HG03175 (cell line): ENCODE data around the gene NAA10.

ENCODE experiments used
- ATAC-seq: cut with Tn5 transposase; IDR thresholded peaks from one replicate; pipeline ENCODE4 v1.9.1; 2021; ENCODE audit warnings: mild to moderate bottlenecking, moderate library complexity; ENCODE audit not compliant: unreplicated experiment

The NAA10 gene

DNA sequence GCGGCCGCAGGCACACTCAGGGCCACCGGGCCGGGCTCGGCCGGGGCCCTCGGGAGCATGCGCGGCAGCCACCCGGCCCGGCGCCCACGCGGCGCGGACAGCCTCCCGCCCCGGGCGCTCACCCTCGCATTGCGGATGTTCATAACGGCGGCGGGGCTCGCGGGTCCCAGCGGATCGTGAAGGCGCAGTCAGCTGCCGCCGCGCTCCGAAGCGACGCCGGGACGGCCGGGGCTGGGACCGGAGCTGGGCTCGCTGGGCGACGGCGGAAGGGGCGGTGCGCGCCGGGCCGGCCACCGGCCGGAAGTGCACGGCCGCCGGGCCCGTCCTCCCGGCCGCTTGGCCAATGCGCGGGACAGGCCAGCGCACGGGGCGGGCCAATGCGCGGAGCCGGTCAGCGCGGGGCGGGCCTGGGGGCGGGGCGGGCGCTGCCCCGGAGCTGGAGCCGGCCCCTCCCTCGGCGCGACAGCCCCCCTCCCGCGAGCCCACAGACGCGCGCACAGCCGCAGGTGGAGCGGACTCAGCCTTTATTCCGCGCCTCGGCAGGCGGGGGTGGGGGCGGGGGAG, at the start of gene NAA10:
Gene NAA10 (minus strand): TSS at position 276 of the 564 bp plus-strand sequence. CDS start 133 bp downstream, at position 143.
- peak; percentile 87 for ATAC-seq

DNA sequence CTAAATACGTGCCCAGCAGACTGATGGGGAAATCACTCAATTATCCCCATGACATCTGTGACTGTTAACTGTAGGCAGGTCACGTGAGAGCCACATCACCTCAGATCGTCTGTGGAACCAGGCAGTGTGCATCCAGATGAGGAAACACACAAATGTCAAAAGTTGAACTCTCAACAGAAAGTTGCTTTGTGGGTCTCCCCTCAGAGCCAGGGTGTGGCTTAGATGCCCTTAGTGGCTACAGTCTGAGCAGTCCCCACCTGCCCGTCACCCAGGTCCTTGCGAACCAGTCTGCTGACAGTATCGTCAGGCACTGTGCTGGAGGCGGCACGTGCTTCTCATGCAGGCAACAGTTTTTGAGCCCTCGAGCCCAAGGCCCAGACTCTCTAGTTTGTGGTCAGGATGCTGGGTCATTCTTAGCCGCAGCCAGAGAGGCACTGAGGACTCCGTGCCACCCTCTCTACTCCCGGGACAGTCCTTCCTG, 48.5 kb upstream of the NAA10 start:
- ATAC-seq = no peak

DNA sequence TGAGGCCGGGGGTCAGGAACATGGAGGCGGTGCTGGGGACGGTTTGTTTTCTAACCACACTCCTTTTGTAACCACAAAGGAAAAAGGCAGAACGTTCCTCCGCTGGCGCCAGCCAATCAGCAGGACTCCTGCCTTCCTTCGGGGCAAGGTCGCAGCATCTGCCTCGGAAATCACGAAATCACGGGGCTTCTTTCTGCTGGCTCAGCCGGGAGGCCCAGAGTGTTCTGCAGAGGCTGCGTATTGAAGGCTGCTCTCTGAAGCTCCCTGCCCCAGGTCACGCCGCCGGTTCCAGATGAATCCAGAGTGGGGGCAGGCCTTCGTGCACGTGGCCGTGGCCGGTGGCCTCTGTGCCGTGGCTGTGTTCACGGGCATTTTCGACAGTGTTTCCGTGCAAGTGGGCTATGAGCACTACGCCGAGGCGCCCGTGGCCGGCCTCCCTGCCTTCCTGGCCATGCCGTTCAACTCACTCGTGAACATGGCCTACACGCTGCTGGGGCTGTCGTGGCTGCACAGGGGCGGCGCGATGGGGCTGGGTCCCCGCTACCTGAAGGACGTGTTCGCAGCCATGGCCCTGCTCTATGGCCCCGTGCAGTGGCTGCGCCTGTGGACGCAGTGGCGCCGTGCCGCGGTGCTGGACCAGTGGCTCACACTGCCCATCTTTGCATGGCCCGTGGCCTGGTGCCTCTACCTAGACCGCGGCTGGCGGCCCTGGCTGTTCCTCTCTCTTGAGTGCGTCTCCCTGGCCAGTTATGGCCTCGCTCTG, 47.1 kb upstream of the NAA10 start:
- ATAC-seq = no peak

DNA sequence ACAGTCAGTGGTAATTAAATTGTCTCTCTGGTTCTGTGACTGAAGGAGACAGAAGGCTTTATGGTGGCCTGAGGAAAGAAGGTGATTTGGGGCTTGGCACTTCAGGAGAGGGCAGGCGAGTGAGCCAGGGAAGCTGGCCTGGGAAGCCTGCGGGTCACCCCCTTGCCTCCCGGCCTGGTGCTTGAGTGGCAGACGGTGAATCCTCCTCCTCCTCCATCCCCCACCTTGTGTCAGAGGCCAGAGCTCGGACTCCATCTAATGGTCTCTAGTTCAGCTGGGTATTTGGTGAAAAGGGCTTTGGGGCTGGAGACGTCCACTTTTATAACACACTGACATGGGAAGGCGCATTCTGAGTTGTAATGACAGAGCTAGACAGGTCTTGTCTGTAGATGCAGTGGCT, 46.4 kb upstream of the NAA10 start:
- no peak for ATAC-seq

DNA sequence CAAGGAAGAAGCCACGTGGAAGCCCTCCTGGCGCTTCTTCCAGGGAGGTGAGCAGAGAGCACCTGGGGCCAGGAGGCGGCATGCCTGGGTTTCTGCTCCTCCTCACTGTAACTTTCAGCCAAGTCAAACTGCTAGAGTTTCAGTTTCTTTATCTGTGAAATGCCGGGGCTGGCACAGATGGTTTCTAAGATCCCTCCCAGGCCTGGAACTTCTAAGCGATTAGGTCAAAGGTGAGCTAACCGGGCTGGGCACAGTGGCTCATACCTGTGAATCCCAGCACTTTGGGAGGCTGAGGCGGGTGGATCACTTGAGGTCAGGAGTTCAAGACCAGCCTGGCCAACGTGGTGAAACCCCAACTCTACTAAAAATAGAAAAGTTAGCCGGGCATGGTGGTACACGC, 45.6 kb upstream of the NAA10 start:
- ATAC-seq = peak; percentile 68

DNA sequence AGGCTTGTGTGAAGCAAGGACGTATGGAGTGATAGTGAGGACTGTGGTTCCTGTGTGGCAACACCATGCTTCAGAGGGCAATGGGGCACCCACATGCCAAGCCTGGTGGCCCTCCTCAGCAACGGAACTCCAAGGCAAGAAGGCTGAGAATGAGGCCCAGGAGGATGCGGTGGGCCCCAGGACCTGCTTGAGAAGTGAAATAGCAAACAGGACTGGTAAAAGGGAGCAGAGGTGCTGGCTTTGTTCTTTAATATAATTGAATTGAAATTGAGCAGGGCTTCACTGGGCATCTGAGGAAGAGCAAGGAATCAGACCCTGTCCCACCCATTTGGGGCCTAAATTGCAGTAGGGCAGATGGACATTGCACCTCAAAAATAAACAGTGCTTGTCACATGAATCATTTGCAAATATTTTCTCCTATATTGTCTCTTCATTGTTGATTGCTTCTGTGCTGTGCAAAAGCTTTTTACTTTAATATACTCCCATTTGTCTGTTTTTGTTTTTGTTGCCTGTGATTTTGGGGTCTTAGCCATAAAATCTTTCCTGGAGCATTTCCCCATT, 40.0 kb upstream of the NAA10 start:
- ATAC-seq = no peak

DNA sequence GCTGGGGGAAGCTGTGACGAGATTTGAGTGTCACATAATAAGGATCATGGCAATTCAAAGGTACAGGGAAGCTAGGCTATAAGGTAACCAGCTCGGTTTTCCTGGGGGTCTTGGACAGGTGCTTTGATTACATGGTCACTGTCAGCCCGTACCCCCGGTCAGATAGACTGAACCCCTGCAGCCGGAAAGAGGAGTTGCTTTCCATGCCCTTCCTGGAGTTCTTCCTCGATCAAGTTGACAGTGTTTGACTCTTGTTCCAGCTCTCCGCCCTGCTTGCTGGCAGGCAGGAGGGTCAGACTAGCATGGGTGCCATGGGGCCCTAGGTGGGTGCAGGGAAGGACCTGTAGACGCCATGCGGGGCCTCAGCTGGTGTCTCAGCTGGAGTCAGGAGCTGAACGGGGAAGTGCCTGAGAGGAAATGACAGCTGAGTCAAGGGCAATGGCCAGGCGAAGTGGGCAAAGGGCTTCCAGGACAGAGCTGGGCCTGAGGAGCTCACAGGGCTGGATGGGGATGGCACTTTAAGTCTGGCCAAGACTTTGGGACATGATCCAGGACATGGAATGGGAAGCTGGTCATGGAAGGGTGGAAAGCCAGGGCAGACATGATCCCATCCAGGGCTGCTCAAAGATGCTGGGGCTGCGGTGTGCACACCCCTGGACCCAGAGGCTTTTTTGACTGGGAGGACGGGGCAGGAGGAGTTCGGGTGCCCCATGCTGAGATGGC, 39.3 kb upstream of the NAA10 start:
- no peak for ATAC-seq

DNA sequence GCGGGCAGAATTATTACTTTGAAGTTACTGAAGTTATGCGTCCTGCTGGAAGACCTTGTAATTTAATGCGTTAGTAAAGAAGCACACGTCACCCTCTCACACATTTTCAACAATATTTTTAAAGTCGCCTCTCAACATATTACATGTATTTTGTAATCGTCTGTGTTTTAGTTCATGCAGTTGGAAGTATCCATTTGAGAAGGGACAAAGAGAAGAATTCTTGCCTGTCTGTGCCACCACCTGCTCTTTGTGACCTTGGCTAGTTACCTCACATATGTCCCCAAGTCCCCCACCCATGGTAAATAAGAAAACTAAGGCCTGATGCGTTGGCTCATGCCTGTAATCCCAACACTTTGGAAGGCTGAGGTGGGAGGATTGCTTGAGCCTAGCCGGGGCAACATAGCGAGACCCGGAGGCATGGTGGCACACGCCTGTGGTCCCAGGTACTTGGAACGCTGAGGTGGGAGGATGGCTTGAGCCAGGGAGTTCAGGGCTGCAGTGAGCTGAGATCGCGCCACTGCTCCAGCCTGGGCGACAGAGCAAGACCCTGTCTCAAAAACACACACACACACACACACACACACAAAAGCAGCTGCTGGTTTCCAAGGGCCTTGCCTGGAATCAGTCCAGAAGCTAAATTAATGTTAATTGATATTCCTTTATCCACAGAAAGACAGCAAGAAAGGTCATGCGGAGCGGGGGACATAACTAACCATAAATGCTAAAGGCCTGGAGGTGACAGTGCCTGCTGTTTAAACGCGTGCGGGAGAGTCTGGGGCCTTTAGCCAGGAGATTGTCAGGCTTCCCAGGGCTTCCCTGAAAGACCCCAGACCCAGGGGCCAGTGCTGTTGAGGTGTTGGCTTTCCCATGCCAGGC, 38.5 kb upstream of the NAA10 start:
- no peak for ATAC-seq

DNA sequence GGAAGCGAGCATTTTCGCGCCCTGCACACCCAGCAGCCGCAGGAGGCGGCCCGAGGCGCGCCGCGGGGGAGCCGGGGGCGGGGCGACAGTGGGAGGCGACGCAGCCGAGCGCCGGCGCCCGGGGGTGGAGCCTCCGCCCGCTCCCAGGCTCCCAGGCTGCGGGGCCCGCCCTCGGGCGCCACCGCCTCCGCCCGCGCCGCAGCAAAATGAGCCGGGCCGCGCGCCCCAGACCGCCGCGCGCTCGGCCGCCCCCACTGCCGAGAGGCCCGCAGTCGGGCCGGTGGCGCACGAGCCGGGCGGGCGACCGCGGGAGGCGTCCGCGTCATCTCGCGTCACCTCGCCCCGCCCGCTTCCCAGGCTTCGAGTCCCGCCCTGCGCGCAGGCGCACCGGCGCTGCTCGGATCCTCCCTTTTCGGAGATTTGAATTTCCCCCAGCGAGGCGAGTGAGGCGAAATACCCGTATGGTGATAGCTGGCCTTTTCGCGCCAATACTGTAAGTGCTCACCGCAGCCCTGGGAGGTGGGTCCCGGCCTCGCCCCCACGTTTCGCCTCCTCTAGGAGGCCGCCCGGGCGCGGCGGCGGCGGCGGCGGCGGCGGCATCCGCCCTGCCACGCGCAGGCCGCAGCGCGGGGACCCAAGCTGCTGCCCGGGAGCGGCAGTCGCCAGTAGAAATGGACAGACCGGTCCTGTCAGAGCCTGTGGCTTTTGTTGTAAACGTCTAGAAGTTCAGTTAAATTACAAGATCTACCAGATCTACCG, 37.7 kb upstream of the NAA10 start, which contains the start of gene TMEM187:
Gene TMEM187 (plus strand): TSS at position 387 of the 759 bp plus-strand sequence. CDS start 9,309 bp downstream, outside the sequence.
- peak; percentile 47 for ATAC-seq

DNA sequence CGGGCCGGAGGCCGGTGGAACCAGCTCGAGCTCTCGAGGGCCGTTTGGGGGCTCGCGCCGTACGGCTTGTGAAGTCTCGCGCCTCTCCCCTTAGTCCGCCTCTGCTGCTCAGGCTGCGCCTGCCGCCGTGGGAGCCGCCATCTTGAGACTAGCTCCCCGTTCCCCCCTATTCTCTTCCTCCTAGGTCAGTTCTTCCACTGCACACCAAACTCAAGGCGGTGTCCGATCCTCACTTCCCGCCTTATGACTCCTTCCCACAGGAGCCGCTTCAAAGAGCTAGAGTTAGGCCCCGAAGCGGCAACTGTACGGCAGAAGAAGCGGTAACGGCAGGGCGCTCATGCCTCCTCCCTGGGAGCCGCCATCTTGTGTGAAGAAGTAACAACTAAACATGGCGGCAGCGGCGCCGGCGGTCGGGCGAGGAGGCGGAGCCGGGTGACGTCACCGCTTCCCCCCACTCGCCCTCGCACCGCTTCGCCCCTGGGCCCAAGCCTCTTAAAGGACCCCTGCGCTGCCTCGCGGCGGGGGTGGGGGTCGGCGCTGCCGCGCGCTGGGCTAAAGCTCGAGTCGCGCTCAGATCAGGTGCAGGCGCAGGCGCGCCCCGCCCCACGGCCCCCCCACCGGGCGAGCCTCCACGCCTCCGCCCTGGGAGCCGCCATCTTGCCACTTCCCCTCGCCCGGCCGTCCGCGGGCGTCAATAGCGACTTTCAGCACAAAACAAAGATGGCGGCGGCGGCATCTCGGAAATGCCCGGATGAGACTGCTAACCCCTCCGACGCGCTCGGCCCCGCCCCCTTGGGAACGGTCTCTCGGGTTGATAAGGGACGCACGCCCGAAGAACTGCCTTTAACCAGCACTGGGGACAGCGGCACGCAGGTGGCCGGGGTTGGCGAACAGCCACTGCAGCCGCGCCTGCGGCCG, 36.9 kb upstream of the NAA10 start, which contains the start of gene HCFC1:
Gene HCFC1 (minus strand): TSS at position 369 of the 918 bp plus-strand sequence. CDS start 978 bp downstream, outside the sequence.
- peak; percentile 46 for ATAC-seq

DNA sequence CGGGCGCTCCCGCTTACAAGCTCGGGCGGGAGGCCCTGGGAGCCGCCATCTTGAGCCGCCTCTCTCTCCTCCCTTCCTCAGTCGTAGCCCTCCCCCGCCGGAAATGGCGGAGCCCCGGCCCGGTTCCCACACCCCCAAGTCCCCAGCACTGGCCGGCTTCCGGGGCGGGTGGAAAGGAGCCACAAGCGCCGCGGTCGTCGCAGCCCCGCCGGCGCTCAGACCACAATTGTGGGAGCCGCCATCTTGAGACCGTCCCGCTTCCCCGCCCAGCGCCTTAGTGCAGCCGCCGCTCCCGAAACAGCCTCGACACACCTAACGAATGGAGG, 36.2 kb upstream of the NAA10 start:
- peak; percentile 31 for ATAC-seq

DNA sequence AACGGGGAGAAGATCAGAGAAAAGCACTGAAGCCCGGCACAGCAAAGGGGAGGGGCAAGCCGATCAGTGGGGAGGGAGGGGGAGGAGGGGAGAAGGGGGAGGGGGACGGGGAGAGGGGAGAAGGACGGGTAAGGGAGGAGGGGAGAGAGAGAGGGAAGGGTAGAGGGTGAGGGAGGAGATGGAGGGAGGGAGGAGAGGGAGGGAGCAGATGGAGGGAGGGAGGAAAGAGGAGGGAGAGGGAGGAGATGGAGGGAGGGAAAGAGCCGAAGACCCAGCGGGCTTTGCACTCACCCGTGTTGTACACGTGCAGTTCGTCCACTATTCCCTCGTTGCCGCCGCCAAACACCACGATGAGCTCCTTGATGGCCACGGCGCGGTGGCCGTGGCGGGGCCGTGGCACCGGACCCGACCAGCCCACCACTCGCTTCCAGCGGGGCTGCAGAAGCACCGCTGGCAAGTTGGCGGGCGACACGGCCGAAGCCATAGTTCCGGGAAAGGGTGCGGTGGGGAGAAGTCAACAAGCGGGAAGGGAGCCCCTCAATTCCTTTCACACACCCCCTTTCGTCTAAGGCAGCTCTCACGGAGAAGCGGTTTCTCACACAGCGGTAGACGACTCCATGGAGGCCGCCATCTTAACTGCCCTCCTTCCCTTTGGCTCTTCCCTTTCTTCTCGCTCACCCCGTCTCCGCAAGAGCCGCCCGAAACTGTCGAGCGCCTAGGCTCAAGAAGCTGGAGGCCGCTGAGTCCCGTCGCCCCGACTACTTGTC, 35.7 kb upstream of the NAA10 start:
- ATAC-seq = no peak

DNA sequence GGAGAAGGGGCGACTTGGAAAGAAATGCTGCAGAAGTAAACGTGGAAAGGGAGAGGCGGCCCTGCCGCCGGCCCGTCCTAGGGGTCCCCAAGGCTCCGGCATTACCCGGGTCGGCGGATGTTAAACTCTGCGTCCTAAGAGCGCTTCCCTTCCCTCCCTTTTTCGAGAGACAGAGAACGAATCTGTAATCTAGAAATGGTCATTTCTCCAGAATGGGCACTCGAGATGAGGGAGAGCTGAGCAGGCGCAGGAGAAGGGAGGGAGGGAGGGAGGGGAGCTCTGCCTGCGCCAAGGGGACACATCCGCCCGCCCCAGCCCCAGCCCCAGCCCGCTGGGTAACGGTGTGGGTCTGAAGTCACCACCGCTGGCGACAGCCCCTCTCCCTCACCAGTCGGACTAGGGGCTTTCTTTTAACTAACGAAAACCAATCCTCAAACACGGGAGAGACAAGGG, 35.1 kb upstream of the NAA10 start:
- no peak for ATAC-seq

DNA sequence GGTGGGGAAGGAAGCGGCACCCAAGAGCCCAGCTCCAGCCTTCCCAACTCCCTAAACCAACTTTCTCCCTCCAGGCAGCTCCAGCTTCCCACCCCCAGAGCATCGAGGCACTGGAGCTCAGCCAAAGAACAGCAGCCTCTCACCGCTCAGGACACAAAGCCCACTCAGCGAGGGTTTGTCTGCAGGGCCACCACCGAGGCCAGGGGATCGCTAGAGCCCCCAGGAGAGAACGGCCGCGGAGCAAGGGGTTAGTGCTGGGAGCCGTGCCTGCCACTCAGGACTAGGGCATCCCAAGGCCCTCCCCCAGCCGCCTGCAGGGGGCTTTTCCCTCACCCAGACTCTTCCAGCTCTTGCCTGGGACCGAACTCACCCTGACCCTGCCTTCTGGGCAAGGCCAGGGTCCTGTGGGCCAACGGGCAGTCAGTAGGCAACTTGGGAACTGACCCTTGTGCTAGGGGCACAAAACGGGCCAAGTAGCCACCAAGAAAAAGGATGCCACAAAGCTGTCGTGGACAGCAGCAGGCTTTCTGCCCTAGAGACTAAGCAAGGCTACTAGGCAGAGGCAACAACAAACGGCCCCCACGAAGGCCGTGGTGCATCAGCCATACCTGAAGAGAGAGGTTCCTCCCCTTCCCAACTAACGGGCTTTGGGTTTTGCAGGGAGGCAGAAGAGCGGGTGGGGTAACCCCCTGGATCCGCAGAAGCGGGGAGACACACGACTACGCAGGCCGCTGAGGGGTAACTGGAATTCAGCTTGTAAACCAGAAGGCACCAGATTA, 34.5 kb upstream of the NAA10 start:
- no peak for ATAC-seq

DNA sequence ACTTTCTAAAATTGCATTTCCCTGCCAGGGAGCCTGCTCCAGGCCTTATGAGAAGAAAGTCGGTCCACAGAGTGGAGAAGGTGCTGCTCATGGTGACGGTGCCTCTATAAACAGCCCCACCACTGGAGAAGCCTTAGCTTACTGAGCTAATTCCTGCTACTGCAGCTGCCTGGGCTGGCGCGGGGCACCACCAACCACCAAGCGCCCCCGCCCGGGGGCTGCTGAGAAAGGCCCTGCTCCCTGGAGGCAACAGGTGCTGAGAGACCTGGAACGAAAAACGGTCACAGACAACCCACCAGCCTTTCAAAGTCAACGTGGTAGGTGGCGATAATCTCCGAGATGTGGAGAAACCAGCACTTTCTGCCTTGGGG, 33.9 kb upstream of the NAA10 start:
- ATAC-seq = no peak

DNA sequence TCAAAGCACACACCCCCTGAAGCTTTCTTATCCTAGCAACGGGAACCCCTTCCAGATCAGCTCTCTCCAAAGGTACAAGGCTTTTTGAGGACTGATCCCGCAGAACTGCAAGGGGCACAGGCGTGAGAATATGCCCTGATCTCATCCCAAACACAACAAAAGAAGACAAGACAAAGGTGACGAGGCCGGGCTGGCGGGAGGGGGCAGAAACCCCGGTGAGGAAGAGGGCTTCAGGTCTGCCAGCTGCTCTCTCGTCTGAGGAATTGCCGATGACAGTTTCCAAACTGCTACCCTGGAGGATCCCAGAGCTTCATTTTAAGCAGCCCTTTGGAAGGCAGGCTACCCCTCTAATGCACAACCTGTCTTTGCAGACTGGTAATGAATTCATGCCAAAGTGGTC, 33.4 kb upstream of the NAA10 start:
- no peak for ATAC-seq
